CD4-positive, alpha-beta T cell (primary cell): ENCODE measurements around the gene CCDC177. TPM values are rescaled to one million over a fixed set of nuclear protein-coding genes. Genes with fewer than 3 reads are reported as not detected.

Experiments
- ATAC-seq: fragments of 200-7000 bp; cut with Tn5 transposase; one replicate; pipeline ENCODE4 v1.10.0; 2022; ENCODE audit warnings: mild to moderate bottlenecking; ENCODE audit not compliant: poor library complexity
- CTCF ChIA-PET: fragments of 350-600 bp; sonication (Branson Sonifier 250); formaldehyde crosslinking; loops from one replicate; lab custom pipeline; 2021; ENCODE audit warnings: antibody characterized with exemption, inconsistent platforms; lab: Charles Lee
- POLR2A ChIA-PET: fragments of 350-600 bp; sonication (Branson Sonifier 250); formaldehyde crosslinking; loops from one replicate; lab custom pipeline; 2021; ENCODE audit warnings: antibody characterized with exemption, inconsistent platforms; lab: Charles Lee
- DNase-seq, 14 experiments: peaks; one replicate each; pipeline ENCODE4 v3.0.0-alpha.2; 2013 to 2020; ENCODE audit warnings: mixed read lengths in 2 of 14
- H3K27ac ChIP-seq, 2 donors: one replicate each; pipeline versions ENCODE4 v1.5.1 to v1.7.0; 2013; ENCODE audit warnings: low read length in 2 of 2, low read depth in 1 of 2, mild to moderate bottlenecking in 1 of 2
- H3K27me3 ChIP-seq, 2 experiments: 1 replicate in 1 of 2; 2 replicates in 1 of 2; pipeline versions ENCODE4 v1.6.1 to v1.7.0; 2013; ENCODE audit warnings: low read length in 2 of 2, control low read depth in 1 of 2, mild to moderate bottlenecking in 1 of 2, moderate library complexity in 1 of 2; ENCODE audit not compliant: insufficient read depth in 2 of 2, control insufficient read depth in 1 of 2
- H3K36me3 ChIP-seq: one replicate; pipeline ENCODE4 v1.6.1; 2013; ENCODE audit warnings: low read length, control low read depth; ENCODE audit not compliant: insufficient read depth
- H3K4me1 ChIP-seq: one replicate; pipeline ENCODE4 v1.6.1; 2013; ENCODE audit warnings: low read length, control low read depth; ENCODE audit not compliant: insufficient read depth
- H3K4me3 ChIP-seq: one replicate; pipeline ENCODE4 v1.5.1; 2013; ENCODE audit warnings: mild to moderate bottlenecking, low read length, moderate library complexity
- H3K9me3 ChIP-seq, 2 experiments: 1 replicate in 1 of 2; 2 replicates in 1 of 2; pipeline versions ENCODE4 v1.6.1 to v1.7.0; 2013; ENCODE audit warnings: low read length in 2 of 2, mild to moderate bottlenecking in 2 of 2, control low read depth in 1 of 2, moderate library complexity in 1 of 2; ENCODE audit not compliant: control insufficient read depth in 1 of 2, insufficient read depth in 1 of 2
- H3K27ac Mint-ChIP-seq: one replicate; pipeline ENCODE4 v1.8.0; 2020; ENCODE audit warnings: mixed read lengths
- H3K27me3 Mint-ChIP-seq: one replicate; pipeline ENCODE4 v1.8.0; 2021; ENCODE audit warnings: mixed read lengths
- H3K36me3 Mint-ChIP-seq: one replicate; pipeline ENCODE4 v1.8.0; 2021; ENCODE audit warnings: low read depth, mixed read lengths
- H3K4me1 Mint-ChIP-seq: one replicate; pipeline ENCODE4 v1.8.0; 2021; ENCODE audit warnings: low read depth, mixed read lengths
- H3K4me3 Mint-ChIP-seq: one replicate; pipeline ENCODE4 v1.8.0; 2020; ENCODE audit warnings: mild to moderate bottlenecking, mixed read lengths
- H3K9me3 Mint-ChIP-seq: one replicate; pipeline ENCODE4 v1.8.0; 2020; ENCODE audit warnings: mixed read lengths
- CTCF ChIP-seq: fragments of 200-600 bp; IDR thresholded peaks from one replicate; pipeline ENCODE4 v1.8.0; 2022; ENCODE audit warnings: antibody characterized with exemption, mild to moderate bottlenecking
- intact Hi-C, 2 experiments: fragments of 100-400 bp; cut with DNase I in 1 of 2; cut with micrococcal nuclease in 1 of 2; formaldehyde crosslinking; loops; one replicate each; pipeline versions ENCODE4 v1.15.1 to v1.9.0; 2023 to 2025; cut with DNase I, micrococcal nuclease
- total RNA-seq, 174 experiments: library from RNA in 2 of 174; stranded (reverse) in 2 of 174; gene quantifications; one replicate each; pipeline ENCODE4 v1.2.3 and lab custom pipeline; 2021 to 2026

Gene CCDC177
- total RNA-seq, 2 experiments from 2014 or later = not detected

- Mint-ChIP-seq H3K27me3 (peaks cover 22% of the 10 kb centered on the region), H3K9me3 (no peaks in the 10 kb centered on the region), H3K4me1 (no peaks in the 10 kb centered on the region), H3K36me3 (no peaks in the 10 kb centered on the region), H3K27ac (no peak overlapping the region), H3K4me3 (no peak overlapping the region)
- Histone ChIP-seq H3K36me3 (no peaks in the 10 kb centered on the region), H3K9me3 (no peaks in the 10 kb centered on the region), H3K4me1 (no peaks in the 10 kb centered on the region), H3K27ac (no peak overlapping the region), H3K27me3 (peaks cover 0 to 4% of the 10 kb centered on the region in 2 experiments), H3K4me3 (no peak overlapping the region)
- no peak for ATAC-seq
- ChIA-PET POLR2A (no interaction called here), CTCF (interaction anchor here (0.5 kb wide), 1 partner anchor 27 kb away, joined by 3 read pairs; no protein-coding TSS in a partner anchor)
- TF ChIP-seq CTCF = no peak
- intact Hi-C loops = no loop called here
- DNase-seq = no peak
These were observed 44.6 kb downstream of the CCDC177 start for GRCh38 chr14:69530095-69530494.

GRCh38 chr14:69529563-69529962 is 45.1 kb downstream of the CCDC177 start:
- Histone ChIP-seq H3K36me3 (no peaks in the 10 kb centered on the region), H3K27me3 (peaks cover 0 to 4% of the 10 kb centered on the region in 2 experiments), H3K4me3 (no peak overlapping the region), H3K4me1 (no peaks in the 10 kb centered on the region), H3K9me3 (no peaks in the 10 kb centered on the region), H3K27ac (no peak overlapping the region)
- no peaks in the 10 kb centered on the region for H3K9me3 Mint-ChIP-seq
- peaks cover 22% of the 10 kb centered on the region for H3K27me3 Mint-ChIP-seq
- DNase-seq (no peak), ATAC-seq (no peak)
- ChIA-PET POLR2A (no interaction called here), CTCF (interaction anchor here (0.5 to 0.7 kb wide), 2 partner anchors 18 to 26 kb away, joined by 3 read pairs; no protein-coding TSS in a partner anchor)
- no peaks in the 10 kb centered on the region for H3K4me1 Mint-ChIP-seq
- H3K36me3 Mint-ChIP-seq = no peaks in the 10 kb centered on the region
- no peak for TF ChIP-seq CTCF
- intact Hi-C loops = no loop called here
- H3K4me3 Mint-ChIP-seq = no peak overlapping the region
- no peak overlapping the region for H3K27ac Mint-ChIP-seq

GRCh38 chr14:69528930-69529329 is 45.7 kb downstream of the CCDC177 start:
- Histone ChIP-seq H3K4me1 (no peaks in the 10 kb centered on the region), H3K27me3 (peaks cover 0 to 4% of the 10 kb centered on the region in 2 experiments), H3K9me3 (no peaks in the 10 kb centered on the region), H3K27ac (no peak overlapping the region), H3K36me3 (no peaks in the 10 kb centered on the region), H3K4me3 (no peak overlapping the region)
- no peak for DNase-seq
- ChIA-PET POLR2A (no interaction called here), CTCF (interaction anchor here (0.7 kb wide), 1 partner anchor 19 kb away, joined by 3 read pairs; no protein-coding TSS in a partner anchor)
- no peak for ATAC-seq
- TF ChIP-seq CTCF = no peak
- peaks cover 23% of the 10 kb centered on the region for H3K27me3 Mint-ChIP-seq
- no peak overlapping the region for H3K27ac Mint-ChIP-seq
- H3K9me3 Mint-ChIP-seq = no peaks in the 10 kb centered on the region
- intact Hi-C loops = no loop called here
- no peak overlapping the region for H3K4me3 Mint-ChIP-seq
- no peaks in the 10 kb centered on the region for H3K4me1 Mint-ChIP-seq
- no peaks in the 10 kb centered on the region for H3K36me3 Mint-ChIP-seq
